Activated CD4-positive, alpha-beta T cell treated with anti-CD3 and anti-CD28 coated beads, Interleukin-2, Interleukin-6, amounts not matched to agents 100 ng/mL and 50 ng/mL, durations not matched to agents 16 hours and 8 hours (primary cell): ENCODE measurements around the gene ZBTB46.

Experiments used
- DNase-seq: peaks from one replicate; pipeline ENCODE4 v3.0.0-alpha.2; 2020

ZBTB46 gene

DNA sequence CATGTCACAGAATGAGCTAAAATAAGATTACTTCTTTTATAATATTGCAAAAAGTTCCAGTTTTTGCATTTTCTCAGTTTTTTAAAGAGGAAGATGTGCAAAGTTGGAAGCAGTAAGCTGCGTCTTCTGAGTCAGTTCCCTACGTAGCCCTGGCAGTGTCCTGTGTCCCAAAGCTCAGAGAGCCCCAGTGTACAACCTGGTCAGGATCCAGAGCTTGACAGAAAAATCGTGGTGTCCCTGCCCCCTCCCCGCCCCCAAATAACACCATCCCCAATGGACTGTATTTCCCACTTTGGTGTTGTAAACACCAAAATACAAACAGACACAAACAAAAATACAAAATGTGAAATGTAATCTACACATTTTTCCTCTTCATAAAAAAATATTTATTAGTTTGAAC is 86.9 kb downstream of the ZBTB46 start:
- no peak for DNase-seq

DNA sequence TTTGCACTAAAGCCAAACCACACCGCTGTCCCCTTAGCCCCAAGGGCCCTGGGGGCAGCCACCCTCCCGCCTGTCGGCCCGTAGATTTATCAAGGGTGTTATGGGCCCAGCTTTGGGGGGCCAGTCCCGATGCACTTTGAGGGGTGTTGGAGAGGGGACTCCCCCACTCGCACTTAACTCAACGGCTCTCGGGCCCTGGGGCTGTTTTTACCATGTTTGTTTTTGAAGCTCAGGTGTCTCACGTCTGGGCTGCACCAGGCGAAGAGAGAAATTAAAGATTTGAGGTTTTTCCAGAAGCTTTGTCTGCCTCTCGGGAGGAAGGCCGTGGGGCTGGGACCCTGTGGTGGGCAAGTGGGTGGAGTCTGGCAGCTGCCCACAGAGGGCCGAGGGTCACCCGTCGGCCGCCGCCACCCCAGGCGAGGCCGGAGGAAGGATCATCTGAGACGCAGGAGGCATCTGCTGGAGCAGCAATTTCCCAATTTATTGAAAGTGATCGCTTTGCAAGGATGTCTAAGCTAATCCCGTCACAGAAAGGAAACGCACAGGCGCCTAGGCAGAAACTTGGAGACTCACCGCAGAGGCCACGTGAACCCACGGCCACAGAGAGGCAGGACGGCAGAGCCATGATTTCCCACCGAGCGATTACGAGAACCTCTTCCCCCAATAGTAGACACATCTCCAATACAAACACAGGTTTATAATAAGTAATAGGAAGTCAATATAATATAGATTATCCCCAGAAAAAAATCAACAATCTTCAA is 87.7 kb downstream of the ZBTB46 start:
- no peak for DNase-seq

DNA sequence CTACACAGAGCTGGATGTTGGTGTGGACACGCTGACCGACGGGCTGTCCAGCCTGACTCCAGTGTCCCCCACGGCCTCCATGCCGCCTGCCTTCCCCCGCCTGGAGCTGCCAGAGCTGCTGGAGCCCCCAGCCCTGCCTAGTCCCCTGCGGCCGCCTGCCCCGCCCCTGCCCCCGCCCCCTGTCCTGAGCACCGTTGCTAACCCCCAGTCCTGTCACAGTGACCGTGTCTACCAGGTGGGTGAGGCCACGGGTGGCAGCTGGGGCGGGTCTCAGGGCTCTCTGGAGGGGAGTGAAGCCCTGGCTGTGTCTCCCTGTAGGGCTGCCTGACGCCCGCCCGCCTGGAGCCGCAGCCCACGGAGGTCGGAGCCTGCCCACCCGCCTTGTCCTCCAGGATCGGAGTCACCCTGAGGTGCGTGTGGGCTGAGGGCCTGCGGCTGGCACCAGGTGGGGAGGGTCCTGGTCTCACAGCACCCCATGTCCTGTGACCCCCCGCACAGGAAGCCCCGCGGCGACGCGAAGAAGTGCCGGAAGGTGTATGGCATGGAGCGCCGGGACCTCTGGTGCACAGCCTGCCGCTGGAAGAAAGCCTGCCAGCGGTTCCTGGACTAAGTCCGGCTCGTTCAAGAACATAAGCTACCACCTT is 88.6 kb downstream of the ZBTB46 start:
- DNase-seq, result no peak

DNA sequence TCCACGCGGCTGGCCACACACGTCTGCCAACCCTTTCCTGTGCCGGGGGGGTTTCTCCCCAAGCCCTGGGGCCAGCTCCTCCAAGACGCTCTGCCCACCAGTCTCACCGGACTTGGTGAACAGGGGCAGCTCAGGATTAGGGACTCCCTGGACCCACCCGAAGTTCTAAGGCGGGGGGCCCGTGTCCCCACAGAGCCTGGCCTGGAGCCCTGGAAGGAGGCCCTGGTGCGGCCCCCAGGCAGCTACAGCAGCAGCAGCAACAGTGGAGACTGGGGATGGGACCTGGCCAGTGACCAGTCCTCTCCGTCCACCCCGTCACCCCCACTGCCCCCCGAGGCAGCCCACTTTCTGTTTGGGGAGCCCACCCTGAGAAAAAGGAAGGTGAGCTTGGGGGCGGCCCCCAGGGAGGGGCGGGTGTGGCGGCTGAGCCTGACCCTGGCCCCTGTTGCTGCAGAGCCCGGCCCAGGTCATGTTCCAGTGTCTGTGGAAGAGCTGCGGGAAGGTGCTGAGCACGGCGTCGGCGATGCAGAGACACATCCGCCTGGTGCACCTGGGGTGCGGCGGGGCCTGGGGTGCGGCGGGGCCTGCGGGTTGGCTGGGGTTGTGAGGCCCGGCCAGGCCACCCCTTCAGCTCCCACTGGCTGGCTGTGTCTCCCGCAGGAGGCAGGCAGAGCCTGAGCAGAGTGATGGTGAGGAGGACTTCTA is 89.2 kb downstream of the ZBTB46 start:
- no peak for DNase-seq

DNA sequence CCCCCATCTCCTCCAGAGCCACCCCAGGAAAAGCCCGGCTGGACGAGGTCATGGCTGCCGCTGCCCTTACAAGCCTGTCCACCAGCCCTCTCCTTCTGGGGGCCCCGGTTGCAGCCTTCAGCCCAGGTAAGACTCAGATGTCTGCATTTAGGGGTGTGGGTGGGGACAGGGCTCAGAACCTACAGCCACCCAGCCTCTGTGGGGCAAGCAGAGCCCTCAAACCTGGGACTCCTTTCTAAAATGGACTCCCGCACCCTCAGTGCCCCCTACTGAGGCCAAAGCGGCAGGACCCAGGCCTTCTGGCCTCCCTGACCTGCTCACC is 89.7 kb downstream of the ZBTB46 start:
- no peak for DNase-seq

DNA sequence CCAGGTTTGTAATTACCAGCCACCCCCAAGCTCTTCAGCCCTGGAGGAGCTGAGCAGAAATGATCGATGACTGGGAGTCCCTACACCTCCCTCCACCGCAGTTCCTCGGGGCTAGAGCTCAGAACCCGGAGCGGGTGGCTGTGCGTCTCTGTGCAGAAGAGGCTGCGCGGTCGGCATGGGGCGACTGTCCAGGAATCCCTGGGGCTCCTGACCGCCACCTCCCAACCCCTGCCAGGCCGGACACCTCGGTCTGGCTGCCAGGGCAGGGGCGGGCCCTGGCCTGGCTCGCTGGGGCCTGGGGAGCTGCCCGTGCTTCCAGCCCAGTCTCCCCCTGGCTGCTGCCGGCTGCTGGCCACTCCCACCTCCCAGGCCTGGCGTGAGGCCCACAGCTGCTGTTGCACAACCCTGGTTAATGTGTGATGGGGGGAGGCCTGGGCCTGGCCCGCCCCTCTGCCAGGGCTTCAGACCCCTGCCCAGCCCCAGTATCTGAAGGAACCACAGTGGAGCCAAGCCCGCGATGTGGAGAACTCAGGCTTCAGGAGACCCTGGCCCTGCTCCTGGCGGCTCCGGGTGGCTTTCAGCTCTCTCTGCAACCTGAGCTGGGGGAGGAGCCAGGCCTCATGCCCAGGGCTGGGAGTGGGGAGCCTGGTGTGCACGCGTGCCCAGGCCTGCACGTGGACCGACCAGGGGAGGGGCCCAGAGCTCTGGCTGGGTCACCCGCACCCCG is 90.3 kb downstream of the ZBTB46 start:
- DNase-seq, result peak; percentile 27

DNA sequence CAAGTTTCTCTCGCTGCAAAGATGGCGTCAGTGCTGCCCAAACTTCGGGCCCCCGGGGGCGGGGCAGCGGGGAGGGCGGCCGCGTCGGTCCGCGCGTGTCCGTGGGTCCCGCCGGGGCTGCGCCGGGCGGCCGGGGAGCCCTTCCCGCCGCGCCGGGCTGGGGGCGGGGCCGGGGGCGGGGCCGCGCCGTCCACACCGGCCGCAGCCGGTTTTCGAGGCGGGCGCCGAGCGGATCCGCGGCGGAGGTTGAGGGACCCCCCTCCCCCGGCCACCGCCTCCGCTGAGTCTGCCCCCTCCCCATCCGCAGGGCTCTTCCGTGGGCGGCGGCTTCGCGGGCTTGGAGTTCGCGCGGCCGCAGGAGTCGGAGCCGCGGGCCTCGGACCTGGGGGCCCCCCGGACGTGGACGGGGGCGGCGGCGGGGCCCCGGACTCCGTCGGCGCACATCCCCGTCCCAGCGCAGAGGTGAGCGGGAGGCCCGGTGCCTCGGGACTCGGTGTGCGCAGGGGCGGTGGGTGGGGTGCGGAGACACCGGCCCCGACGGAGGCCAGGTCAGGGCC is 90.9 kb downstream of the ZBTB46 start:
- DNase-seq, result peak; percentile 46

DNA sequence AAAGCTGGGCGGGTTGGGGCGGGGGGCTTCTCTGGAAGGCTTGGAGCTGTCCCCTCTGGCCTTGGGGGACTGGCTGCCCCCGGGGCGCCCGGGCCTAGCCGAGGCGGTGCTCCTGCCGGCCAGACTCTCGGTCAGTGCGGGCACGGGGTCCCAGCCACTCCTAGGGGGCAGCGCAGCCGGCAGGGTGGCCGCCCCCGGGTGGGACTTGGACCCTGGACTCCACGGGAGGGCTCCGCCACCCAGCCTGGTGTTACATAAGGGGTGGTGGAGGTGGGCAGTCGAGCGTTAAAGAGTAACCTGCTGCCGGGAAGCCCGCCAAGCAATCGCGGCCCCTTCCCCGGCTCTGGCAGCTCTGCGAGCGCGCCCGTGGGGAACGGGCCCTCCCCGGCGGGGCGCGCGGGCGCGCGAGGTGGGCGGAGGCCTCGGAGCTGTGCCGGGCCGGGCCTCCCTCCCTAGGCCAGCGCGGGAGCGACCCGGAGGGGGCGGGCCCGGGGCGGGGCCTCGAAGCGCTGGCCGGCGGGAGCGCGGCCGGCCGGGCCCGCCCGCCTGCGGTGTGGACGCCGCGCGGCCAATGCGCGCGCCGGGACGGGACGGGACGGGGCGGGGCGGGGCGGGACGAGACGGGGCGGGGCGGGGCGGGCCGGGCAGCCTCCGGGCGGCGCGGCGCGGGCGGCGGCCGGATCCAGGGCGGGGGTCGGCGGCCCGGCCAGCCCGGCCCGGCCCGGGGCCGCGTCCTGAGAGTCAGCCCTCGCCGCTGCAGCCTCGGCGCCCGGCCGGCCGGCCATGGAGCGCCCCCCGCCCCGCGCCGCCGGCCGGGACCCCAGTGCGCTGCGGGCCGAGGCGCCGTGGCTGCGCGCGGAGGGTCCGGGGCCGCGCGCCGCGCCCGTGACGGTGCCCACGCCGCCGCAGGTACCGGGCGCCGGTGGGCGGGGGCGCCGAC is 91.7 kb downstream of the ZBTB46 start, which contains the start of gene SLC2A4RG:
TSS of gene SLC2A4RG (plus strand) at position 647 of the 940 bp plus-strand sequence. CDS start at position 784, 137 bp downstream.
- peak; percentile 76 for DNase-seq

DNA sequence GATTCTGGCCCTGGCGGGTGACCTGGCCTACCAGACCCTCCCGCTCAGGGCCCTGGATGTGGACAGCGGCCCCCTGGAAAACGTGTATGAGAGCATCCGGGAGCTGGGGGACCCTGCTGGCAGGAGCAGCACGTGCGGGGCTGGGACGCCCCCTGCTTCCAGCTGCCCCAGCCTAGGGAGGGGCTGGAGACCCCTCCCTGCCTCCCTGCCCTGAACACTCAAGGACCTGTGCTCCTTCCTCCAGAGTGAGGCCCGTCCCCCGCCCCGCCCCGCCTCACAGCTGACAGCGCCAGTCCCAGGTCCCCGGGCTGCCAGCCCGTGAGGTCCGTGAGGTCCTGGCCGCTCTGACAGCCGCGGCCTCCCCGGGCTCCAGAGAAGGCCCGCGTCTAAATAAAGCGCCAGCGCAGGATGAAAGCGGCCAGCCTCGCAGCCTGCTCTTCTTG is 92.4 kb downstream of the ZBTB46 start:
- peak; percentile 27 for DNase-seq

DNA sequence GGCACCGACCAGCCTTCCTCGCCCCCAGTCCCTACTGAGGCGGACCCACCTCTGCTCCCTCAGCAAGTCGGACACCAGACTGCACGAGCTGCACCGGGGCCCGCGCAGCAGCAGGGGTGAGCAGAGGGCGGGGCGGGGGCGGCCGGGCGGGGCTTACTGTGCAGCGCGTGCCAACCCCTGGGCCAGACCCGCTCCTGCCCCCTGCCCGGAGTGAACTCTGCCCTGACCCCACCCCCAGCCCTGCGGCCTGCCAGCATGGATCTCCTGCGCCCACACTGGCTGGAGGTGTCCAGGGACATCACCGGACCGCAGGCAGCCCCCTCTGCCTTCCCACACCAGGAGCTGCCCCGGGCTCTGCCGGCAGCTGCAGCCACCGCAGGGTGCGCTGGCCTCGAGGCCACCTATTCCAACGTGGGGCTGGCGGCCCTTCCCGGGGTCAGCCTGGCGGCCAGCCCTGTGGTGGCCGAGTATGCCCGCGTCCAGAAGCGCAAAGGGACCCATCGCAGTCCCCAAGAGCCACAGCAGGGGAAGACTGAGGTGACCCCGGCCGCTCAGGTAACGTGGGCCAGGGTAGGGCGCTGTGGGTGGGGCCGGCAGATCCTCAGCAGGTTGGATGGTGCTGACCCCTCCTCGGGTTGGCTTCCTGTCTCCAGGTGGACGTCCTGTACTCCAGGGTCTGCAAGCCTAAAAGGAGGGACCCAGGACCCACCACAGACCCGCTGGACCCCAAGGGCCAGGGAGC is 92.9 kb downstream of the ZBTB46 start:
- DNase-seq, result peak; percentile 39

DNA sequence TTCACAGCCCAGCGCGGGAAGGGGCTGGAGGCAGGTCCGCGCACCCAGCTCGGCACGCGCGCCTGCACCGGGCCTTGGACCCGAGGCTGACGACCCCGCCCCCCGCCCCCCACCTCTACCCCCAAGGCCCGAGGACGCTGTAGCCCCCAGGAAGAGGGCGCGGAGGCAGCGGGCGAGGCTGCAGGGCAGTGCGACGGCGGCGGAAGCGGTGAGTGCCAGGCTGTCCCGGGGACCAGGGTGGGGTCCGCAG is 93.4 kb downstream of the ZBTB46 start:
- no peak for DNase-seq

DNA sequence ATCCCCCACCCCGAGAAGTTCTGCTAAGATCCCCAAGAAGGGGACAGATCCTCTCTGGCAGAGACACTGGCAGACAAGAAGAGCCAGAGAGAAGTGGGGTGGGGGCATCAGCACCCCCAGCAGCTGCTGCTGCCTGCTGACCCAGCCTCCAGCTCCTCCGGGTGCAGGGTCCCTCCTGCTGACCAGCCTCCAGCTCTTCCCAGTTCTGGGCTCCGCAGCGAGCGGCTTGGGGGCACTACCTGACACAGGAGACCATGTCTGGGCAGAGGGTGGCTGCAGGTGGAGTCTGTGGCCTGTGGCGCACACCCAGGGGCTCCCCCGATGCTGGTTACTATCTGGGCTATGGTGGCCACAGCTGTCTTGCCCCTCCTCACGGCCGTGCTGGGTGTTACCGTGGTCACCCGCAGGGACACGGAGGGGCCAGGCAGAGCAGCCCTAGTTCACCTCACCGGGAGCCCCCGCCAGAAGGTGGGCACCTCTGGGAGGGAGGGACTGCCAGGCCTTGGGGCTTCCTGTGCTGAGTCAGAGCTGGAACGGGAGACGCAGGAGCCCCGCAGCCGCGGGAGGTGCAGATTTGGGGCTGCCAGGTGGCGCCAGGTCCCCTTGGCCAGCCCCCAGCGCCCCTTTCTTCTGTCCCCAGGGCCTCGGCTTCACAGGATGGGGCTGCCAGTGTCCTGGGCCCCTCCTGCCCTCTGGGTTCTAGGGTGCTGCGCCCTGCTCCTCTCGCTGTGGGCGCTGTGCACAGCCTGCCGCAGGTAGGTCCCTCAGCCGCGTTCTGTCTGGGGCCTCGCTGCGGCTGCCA is 94.0 kb downstream of the ZBTB46 start:
- DNase-seq, result peak; percentile 61

DNA sequence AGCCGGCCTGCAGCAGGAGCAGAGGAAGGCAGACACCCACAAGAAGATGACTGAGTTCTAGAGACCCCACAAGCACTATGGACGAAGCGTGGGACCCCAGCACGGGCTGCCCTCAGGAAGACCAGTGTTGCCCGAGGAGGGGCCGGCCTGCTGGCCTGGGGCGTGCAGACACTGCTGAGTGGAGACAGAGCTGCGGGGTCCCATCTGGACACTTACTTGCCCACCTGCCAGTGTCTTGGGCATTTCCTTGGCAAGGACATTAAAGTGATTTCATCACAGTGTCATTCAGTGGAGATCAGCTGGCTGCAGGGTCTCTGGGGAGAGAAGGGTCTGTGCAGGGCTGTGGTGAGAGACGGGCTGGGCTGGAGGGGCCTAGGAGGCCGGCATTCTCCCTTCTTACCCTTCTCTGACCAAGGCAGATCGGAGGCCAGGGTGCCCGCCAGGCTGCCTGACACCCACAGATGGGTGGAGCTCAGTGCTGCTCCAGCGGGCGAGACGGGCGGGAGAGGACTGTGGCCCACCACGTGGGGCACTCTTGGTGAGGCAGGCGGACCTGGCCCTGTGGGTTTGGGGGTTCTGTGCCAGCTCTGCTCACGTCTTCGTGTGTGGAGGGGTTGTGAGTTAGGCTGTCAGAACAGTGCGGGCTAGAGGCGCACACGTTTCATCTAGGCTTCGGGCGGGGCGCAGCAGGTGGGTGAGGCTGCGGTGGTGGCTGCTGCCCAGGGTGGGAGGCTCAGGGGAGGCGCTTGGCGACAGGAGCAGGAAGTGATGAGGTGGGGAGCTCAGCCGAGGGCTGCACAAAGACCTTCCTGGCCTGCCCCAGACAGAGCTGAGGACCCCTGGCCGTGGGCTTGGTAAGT is 95.0 kb downstream of the ZBTB46 start, which contains the start of gene LIME1:
TSS of gene LIME1 (plus strand) at position 806 of the 860 bp plus-strand sequence. CDS start 886 bp downstream, outside the sequence.
- DNase-seq, result peak; percentile 66

DNA sequence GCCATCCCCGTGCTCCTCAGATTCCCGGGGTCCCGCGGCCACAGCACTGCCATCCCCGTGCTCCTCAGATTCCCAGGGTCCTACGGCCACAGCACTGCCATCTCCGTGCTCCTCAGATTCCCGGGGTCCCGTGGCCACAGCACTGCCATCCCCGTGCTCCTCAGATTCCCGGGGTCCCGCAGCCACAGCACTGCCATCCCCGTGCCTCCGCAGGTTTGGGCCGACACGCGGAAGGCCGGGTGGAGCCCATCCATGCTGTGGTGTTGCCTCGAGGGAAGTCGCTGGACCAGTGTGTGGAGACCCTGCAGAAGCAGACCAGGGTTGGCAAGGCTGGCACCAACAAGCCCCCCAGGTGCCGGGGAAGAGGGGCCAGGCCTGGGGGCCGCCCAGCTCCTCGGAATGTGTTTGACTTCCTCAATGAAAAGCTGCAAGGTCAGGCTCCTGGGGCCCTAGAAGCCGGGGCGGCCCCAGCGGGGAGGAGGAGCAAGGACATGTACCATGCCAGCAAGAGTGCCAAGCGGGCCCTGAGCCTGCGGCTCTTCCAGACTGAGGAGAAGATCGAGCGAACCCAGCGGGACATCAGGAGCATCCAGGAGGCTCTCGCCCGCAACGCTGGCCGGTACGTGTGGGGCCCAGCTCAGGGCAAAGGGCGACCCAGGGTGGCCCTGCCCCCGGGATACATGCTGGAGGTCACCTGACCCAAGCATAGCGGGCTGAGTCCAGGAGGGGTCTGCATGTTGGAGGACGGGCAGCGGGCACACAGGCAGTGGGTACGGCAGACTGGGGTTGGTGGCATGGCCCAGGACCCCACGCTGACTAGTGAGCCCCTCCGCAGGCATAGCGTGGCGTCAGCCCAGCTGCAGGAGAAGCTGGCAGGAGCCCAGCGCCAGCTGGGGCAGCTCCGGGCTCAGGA is 95.9 kb downstream of the ZBTB46 start:
- no peak for DNase-seq

DNA sequence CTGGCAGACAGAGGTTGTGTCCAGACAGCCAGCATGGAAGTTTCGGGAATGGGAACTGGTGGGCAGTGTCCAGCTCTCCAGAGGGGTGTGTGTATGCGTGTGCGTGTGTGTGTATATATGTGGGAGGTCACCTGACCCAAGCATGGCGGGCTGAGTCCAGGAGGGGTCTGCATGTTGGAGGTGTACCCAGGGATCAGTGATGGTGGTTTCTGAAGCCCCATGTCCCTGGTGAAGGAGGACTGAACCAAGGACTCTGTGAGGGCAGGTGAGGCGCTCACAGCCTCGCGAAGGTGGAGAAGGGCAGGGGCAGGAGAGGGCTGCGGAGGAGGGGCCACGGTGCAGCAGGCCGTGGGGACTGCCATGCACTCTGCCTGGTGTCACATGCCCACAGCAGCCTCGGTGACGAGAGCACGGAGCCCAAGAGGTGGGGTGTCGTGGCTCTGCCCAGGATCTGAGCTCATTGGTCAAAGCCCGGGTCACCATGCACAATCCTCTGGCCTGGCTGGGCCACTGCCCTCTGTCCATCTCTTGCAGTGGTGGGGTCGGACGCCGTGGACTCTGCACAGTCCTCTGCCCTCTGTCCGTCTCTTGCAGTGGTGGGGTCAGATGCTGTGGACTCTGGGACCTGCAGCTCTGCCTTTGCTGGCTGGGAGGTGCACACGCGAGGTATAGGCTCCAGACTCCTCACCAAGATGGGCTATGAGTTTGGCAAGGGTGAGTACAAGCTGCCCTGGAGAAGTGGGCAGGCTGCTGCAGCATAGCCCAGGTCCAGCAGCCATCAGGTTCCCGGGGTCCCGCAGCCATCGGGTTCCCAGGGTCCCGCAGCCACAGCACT is 96.7 kb downstream of the ZBTB46 start:
- no peak for DNase-seq

DNA sequence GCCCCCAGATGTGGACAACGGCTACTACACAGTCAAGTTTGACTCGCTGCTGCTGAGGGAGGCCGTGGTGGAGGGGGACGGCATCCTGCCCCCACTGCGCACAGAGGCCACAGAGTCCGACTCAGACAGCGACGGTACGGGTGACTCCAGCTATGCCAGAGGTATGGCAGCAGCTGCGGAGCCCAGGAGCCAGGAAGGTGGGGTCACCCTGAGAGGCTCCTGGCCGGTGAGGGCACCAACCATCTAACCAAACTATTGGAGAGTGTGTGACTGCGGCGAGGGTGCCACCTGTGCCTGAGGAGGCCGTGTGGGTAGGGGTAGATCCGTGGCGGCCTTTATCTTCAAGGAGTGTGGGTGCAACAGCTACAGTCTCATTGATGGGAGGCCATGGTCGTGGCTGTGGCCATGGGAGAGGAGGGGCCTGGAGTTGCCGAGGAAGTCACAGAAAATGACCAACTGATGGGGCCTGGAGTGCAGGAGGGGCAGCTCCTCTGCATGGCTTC is 97.4 kb downstream of the ZBTB46 start:
- no peak for DNase-seq

DNA sequence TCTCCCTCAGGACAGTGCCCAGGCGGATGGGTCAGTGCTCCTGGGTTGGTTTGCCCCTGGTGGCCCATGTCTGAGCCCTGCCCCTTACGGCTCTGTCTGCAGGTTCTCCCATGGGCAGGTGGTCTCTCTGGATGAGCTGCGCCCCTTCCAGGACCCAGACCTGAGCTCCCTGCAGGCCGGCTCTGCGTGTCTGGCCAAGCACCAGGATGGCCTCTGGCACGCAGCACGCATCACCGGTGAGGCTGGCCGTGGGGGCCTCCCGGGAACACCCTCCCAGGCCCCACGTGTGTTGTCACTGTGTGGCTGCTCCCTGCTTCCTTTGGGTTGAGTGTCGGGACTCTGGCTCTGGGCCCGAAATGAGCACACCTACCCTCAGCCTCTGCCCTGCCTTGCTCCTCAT is 97.9 kb downstream of the ZBTB46 start:
- no peak for DNase-seq
